B cell (primary cell): ENCODE results near the gene FOXD4. TPM values are rescaled to one million over a fixed set of nuclear protein-coding genes. Genes with fewer than 3 reads are reported as not detected.
"Not testable (repeated sequence)": the region's sequence is repeated elsewhere in the genome, so short reads cannot be mapped to it uniquely, and the experiment has no call there.

Experiments
- ATAC-seq: fragments of 200-7000 bp; cut with Tn5 transposase; one replicate; pipeline ENCODE4 v1.10.0; 2021; ENCODE audit warnings: low read depth, mild to moderate bottlenecking, moderate number of reproducible peaks, moderate library complexity
- CTCF ChIA-PET: fragments of 350-600 bp; sonication (Branson Sonifier 250); formaldehyde crosslinking; loops from one replicate; lab custom pipeline; 2021; ENCODE audit warnings: antibody characterized with exemption, inconsistent platforms; lab: Charles Lee
- POLR2A ChIA-PET: fragments of 350-600 bp; sonication (Branson Sonifier 250); formaldehyde crosslinking; loops from one replicate; lab custom pipeline; 2021; ENCODE audit warnings: antibody characterized with exemption; lab: Charles Lee
- DNase-seq: peaks from one replicate; pipeline ENCODE4 v3.0.0; 2013
- H2AFZ ChIP-seq: 2 replicates; pipeline ENCODE4 v1.6.1; 2012; ENCODE audit warnings: mild to moderate bottlenecking, low read depth, low read length; ENCODE audit not compliant: insufficient read depth, poor library complexity, severe bottlenecking
- H3K27ac ChIP-seq, 2 donors: 1 replicate in 1 of 2; 2 replicates in 1 of 2; pipeline ENCODE4 v1.5.1; 2012 to 2013; ENCODE audit warnings: low read length in 2 of 2, mild to moderate bottlenecking in 2 of 2, moderate library complexity in 1 of 2
- H3K27me3 ChIP-seq, 4 experiments: fragments of 200-600 bp in 1 of 4; sonication (generic) in 1 of 4; replicated peaks in 1 of 4; 1 replicate in 2 of 4; 2 replicates in 2 of 4; pipeline versions ENCODE4 v1.6.1 to v1.7.0; 2013 to 2016; ENCODE audit warnings: low read length in 3 of 4, mild to moderate bottlenecking in 2 of 4, mixed read lengths in 1 of 4, moderate library complexity in 1 of 4; ENCODE audit not compliant: insufficient read depth in 4 of 4, control insufficient read depth in 3 of 4; ENCODE audit errors: control extremely low read depth in 1 of 4
- H3K36me3 ChIP-seq, 2 experiments: replicated peaks in 1 of 2; 1 replicate in 1 of 2; 2 replicates in 1 of 2; pipeline versions ENCODE4 v1.6.1 to v1.7.1; 2013; ENCODE audit warnings: low read length in 1 of 2; ENCODE audit not compliant: insufficient read depth in 2 of 2, control insufficient read depth in 1 of 2; ENCODE audit errors: control extremely low read depth in 1 of 2, extremely low read depth in 1 of 2
- H3K4me1 ChIP-seq, 2 donors: fragments of 200-600 bp in 1 of 2; sonication (generic) in 1 of 2; 1 replicate in 1 of 2; 2 replicates in 1 of 2; pipeline versions ENCODE4 v1.5.1 to v1.6.1; 2013 to 2017; ENCODE audit warnings: low read length in 2 of 2; ENCODE audit not compliant: control insufficient read depth in 2 of 2, insufficient read depth in 2 of 2
- H3K4me2 ChIP-seq: replicated peaks from 2 replicates; pipeline ENCODE3; 2012; ENCODE audit warnings: mild to moderate bottlenecking, low read depth, low read length; ENCODE audit not compliant: poor library complexity, severe bottlenecking
- H3K4me3 ChIP-seq, 5 experiments: fragments of 200-600 bp in 1 of 5; sonication (generic) in 1 of 5; 1 replicate in 3 of 5; 2 replicates in 2 of 5; pipeline versions ENCODE4 v1.5.1 to v1.7.0; 2011 to 2016; ENCODE audit warnings: low read length in 4 of 5, mild to moderate bottlenecking in 4 of 5, low read depth in 2 of 5, control low read depth in 1 of 5, moderate library complexity in 1 of 5; ENCODE audit not compliant: insufficient read depth in 1 of 5; ENCODE audit errors: control extremely low read depth in 1 of 5, extremely low read depth in 1 of 5
- H3K79me2 ChIP-seq: fragments of 200-600 bp; sonication (generic); one replicate; pipeline ENCODE4 v1.6.0; 2016; ENCODE audit warnings: low read length; ENCODE audit not compliant: control insufficient read depth, insufficient read depth
- H3K9ac ChIP-seq: fragments of 200-600 bp; sonication (generic); 2 replicates; pipeline ENCODE4 v1.6.1; 2017; ENCODE audit warnings: mild to moderate bottlenecking, low read length, moderate library complexity
- H3K9me3 ChIP-seq, 3 donors: one replicate each; pipeline versions ENCODE4 v1.6.1 to v1.7.1; 2013; ENCODE audit warnings: low read length in 2 of 3; ENCODE audit not compliant: control insufficient read depth in 2 of 3, insufficient read depth in 1 of 3; ENCODE audit errors: control extremely low read depth in 1 of 3
- H4K20me1 ChIP-seq: 2 replicates; pipeline ENCODE4 v1.6.0; 2012; ENCODE audit warnings: mild to moderate bottlenecking, low read length; ENCODE audit not compliant: insufficient read depth, control insufficient read depth, poor library complexity, severe bottlenecking
- H3K27ac Mint-ChIP-seq: one replicate; pipeline ENCODE4 v1.8.0; 2021; ENCODE audit warnings: mixed read lengths
- H3K27me3 Mint-ChIP-seq: one replicate; pipeline ENCODE4 v1.8.0; 2021; ENCODE audit warnings: mixed read lengths
- H3K4me1 Mint-ChIP-seq: one replicate; pipeline ENCODE4 v1.8.0; 2021; ENCODE audit warnings: mixed read lengths
- H3K4me3 Mint-ChIP-seq: one replicate; pipeline ENCODE4 v1.8.0; 2021; ENCODE audit warnings: mixed read lengths
- H3K9me3 Mint-ChIP-seq: one replicate; pipeline ENCODE4 v1.8.0; 2022; ENCODE audit warnings: mixed read lengths; ENCODE audit not compliant: insufficient read depth
- WGBS: methylation state at CpG from one replicate; pipeline ENCODE4 v1.1.5; 2013; ENCODE audit warnings: missing lambda C conversion rate; ENCODE audit not compliant: insufficient coverage; 5-methylcytosine and 5-hydroxymethylcytosine counted together
- intact Hi-C: fragments of 100-400 bp; cut with micrococcal nuclease; formaldehyde crosslinking; loops from one replicate; pipeline ENCODE4 v1.10.0; 2022
- polyA plus RNA-seq: library from polyadenylated mRNA; depleted of rRNA; stranded (reverse); fragments of >200 nt; gene quantifications from 2 replicates; pipeline ENCODE4 v1.2.3, GENCODE V29; 2012
- total RNA-seq, 2 donors: library from RNA; stranded (reverse); fragments of 120-200 nt in 1 of 2; gene quantifications; 1 replicate in 1 of 2; 2 replicates in 1 of 2; pipeline versions ENCODE4 v1.2.3 to v1.2.4, GENCODE V29; 2013 to 2022

The FOXD4 gene
- total and polyA plus RNA-seq, 2 donors (not counting 1 experiment from before 2014, with no cell fraction given) = 0.18 to 0.89 TPM

GRCh38 chr9:117144-117994 lies 848 bp downstream of the FOXD4 start:
- peak; percentile 45 for DNase-seq
- not testable (repeated sequence) for H3K9ac ChIP-seq, H3K27ac Mint-ChIP-seq

GRCh38 chr9:116239-117077 lies 1.8 kb downstream of the FOXD4 start:
- H3K4me2 ChIP-seq, H3K79me2 ChIP-seq, POLR2A ChIA-PET, H2AFZ ChIP-seq, H3K9ac ChIP-seq, CTCF ChIA-PET, intact Hi-C loops, H4K20me1 ChIP-seq, ATAC-seq, H3K4me3 ChIP-seq, H3K36me3 ChIP-seq, H3K9me3 Mint-ChIP-seq, H3K27ac ChIP-seq: not testable (repeated sequence)
- Mint-ChIP-seq H3K27me3 (peaks cover 33% of the 10 kb centered on the region), H3K4me1 (peaks cover 35% of the 10 kb centered on the region), H3K27ac (peak overlapping the region; percentile 37), H3K4me3 (peak overlapping the region; percentile 74)
- Histone ChIP-seq H3K9me3 (peaks cover 0 to 31% (median 0%) of the 10 kb centered on the region in 3 donors), H3K4me1 (peaks cover 15 to 36% of the 10 kb centered on the region in 2 donors), H3K27me3 (peaks cover 0 to 31% (median 17%) of the 10 kb centered on the region in 4 experiments)
- DNase-seq = peak; percentile 23
- WGBS = 9% methylated on average over 17 of the region's 41 CpGs

More at GRCh38 chr9:117144-117994, 848 bp downstream of the FOXD4 start:
- H3K9me3 Mint-ChIP-seq, ATAC-seq, H3K27ac ChIP-seq, POLR2A ChIA-PET, intact Hi-C loops, H3K4me3 ChIP-seq, H2AFZ ChIP-seq, H4K20me1 ChIP-seq, CTCF ChIA-PET, H3K79me2 ChIP-seq, H3K36me3 ChIP-seq, H3K4me2 ChIP-seq: not testable (repeated sequence)
- 3% methylated on average over 12 of the region's 71 CpGs for WGBS
- Histone ChIP-seq H3K9me3 (peaks cover 0 to 31% (median 0%) of the 10 kb centered on the region in 3 donors), H3K4me1 (peaks cover 15 to 36% of the 10 kb centered on the region in 2 donors), H3K27me3 (peaks cover 0 to 30% (median 17%) of the 10 kb centered on the region in 4 experiments)
- Mint-ChIP-seq H3K4me3 (peak overlapping the region; percentile 75), H3K4me1 (peaks cover 34% of the 10 kb centered on the region), H3K27me3 (peaks cover 31% of the 10 kb centered on the region)

GRCh38 chr9:115118-115451 lies 3.1 kb downstream of the FOXD4 start:
- CTCF ChIA-PET = interaction anchor here (0.7 kb wide), 1 partner anchor 725 kb away, joined by 3 read pairs; no protein-coding TSS in a partner anchor
- H3K36me3 ChIP-seq, H3K9me3 Mint-ChIP-seq, H3K9ac ChIP-seq, intact Hi-C loops, POLR2A ChIA-PET, H4K20me1 ChIP-seq, H2AFZ ChIP-seq, H3K4me3 ChIP-seq, DNase-seq, H3K79me2 ChIP-seq, H3K27ac ChIP-seq, H3K4me2 ChIP-seq, ATAC-seq: not testable (repeated sequence)
- Mint-ChIP-seq H3K27ac (peak overlapping the region; percentile 27), H3K27me3 (peaks cover 33% of the 10 kb centered on the region), H3K4me3 (peak overlapping the region; percentile 79), H3K4me1 (peaks cover 35% of the 10 kb centered on the region)
- Histone ChIP-seq H3K27me3 (peaks cover 0 to 31% (median 17%) of the 10 kb centered on the region in 4 experiments), H3K9me3 (peaks cover 0 to 31% (median 0%) of the 10 kb centered on the region in 3 donors), H3K4me1 (peaks cover 15 to 36% of the 10 kb centered on the region in 2 donors)
- 31% methylated on average over 3 of the region's 11 CpGs for WGBS
